Left renal cortex interstitium (tissue), 4 donors: ENCODE measurements around the gene GFPT2. TPM values are rescaled to one million over a fixed set of nuclear protein-coding genes. Genes with fewer than 3 reads are reported as not detected.
"Not testable (repeated sequence)": the region's sequence is repeated elsewhere in the genome, so short reads cannot be mapped to it uniquely, and the experiment has no call there.

Experiments used
- DNase-seq, 4 donors: peaks; one replicate each; pipeline ENCODE4 v3.0.0-alpha.2; 2013; ENCODE audit warnings: low read depth in 4 of 4, low spot score in 2 of 4, missing footprints in 1 of 4
- polyA plus RNA-seq, 4 donors: library from polyadenylated mRNA; unstranded; fragments of 120-200 nt; gene quantifications; one replicate each; pipeline ENCODE4 v1.2.1, GENCODE V29; 2013; ENCODE audit not compliant: insufficient read length in 4 of 4

The GFPT2 gene
- polyA plus RNA-seq, 4 donors = 5.0 to 5.8 (median 5.4) TPM

GRCh38 chr5:180313677-180314505 is 39.2 kb downstream of the GFPT2 start:
- peak in 2 of 4 donors; percentile 61 to 75 for DNase-seq

DNA sequence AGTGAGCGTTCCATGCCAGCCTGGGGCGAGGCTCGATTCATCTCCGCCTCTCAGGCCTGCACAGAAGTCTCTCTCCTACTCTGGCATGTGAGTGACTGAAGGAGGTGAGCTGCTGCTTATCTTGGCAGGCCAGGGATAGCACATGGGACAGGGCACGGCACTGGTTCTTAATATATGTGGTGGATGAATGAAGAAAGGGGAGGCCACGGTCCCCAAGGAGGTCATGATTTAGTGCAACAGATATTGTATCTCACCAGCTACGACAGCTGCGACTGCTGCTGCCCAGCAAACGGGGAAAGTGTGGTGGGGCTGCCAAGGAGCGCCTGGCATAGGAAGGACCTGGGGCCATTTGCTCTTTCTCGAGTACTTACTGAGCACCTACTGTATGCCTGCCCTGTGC is 41.9 kb downstream of the GFPT2 start:
- DNase-seq = no peak

GRCh38 chr5:180306796-180307195 is 46.3 kb downstream of the GFPT2 start:
- DNase-seq = no peak

DNA sequence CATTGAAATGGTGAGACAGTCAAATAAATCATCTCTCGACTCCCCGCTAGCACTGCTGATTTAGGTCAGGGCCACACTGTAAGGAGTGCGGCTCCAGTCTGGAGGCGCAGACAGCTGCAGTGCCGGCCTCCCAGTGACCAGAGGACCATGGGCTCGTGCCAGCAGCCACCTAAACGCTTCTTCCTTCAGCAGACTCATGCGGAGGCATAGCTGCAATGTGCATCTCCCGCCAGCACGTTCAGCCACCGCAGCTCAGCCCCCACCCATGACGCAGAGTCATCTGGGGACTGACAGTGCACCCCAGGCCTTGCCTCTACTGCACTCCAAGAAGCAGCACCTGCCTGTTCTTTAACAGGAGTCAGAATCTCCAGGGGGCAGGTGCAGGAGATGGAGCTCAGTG is 47.7 kb downstream of the GFPT2 start:
- no peak for DNase-seq

- DNase-seq = no peak
These were observed 48.4 kb downstream of the GFPT2 start for GRCh38 chr5:180304431-180305375.

- DNase-seq = no peak
These were observed 49.2 kb downstream of the GFPT2 start for GRCh38 chr5:180304016-180304292.

DNA sequence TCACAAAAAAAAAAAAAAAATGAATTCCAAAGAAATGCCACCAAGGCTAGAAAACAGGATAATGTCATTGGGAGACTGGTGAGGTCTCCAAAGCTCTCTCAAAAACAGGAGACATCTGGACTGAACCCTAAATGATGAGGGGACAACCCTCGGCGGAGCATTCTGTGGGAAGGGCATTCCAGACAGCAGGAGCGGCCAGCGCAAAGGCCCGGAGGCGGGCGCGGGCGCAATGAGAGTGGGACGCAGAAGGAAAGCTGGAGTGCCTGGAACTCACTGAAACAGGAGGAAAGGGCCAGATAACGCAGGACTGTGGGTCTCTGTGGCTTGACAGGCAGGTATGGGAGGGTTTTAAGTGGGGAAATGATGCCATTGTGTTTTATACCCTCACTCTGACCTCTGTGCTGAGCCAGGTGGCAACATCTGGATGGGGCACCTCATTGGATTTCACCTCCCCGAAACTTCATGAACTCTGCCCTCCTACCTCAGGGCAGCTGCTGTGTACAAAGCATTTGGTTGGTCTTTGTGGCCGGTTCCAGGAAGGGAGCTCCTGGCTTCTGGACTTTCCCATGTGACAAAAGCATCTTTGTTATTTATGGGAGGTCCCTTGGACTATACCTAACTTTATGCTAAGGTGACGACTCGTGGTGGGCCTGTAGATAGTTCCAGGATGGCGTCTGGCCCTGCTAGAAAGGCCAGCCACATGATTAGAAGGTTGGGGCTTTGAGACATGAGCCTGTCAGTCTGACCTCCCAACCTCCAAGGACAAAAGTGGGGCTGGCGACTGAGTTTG is 49.7 kb downstream of the GFPT2 start:
- DNase-seq = no peak

GRCh38 chr5:180302256-180302655 is 50.9 kb downstream of the GFPT2 start:
- no peak for DNase-seq

DNA sequence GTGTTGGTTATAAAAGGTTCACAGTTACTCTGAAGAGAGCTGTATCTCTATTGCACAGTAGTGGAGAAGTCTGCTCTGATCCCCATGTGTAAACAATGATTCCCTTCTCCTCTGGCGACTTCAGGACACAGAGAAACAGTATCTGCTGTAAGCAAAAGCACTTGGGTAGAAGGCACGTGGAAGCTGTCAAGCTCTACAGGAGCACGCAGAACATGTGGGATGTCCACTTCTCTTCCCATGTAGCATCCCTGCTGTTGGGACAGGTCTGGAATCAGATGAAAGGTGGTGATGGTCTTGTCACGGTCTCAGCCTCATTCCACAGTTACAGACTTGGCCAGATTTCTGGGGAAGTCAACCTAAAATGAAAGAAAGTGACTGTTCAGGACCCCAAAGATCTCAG is 51.9 kb downstream of the GFPT2 start:
- no peak for DNase-seq

DNA sequence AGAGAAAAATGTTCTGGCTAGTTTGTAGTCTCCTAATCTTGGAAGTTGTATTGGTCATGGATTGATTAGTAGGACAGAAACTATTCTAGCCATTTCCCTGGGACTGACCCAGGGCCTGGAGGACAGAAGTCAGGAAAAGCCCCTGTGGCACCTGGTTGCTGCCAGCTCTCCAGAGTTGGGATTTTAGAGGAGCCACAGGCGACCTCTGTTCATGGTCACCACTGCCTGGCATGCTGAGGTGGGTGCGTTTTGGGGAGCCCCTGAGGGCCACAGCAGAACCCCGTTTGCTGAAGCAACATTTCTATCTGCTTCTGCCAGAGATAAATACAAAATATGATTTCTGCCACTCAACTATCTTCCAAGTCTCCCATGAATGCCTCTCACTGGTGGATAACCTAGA is 53.6 kb downstream of the GFPT2 start:
- no peak for DNase-seq

DNA sequence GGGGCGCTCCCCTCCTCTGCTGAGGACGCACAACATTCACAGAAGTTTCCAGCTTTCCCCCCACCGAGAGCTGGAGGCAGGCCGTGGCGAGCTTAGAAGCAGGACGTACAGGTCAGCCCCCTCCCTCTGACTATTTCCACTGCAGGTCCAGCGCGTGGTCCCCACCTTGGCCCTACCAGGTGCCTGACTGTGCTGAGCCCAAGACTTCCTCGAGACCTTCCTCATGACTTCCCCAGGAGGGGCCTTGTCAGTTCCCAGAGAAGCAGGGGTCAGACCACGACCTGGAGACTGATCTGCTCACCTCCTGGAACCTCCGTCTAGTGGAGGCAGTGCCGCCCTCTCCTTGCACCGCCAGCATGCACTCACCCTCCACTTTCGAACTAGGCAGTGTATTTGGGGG is 54.1 kb downstream of the GFPT2 start:
- DNase-seq = not testable (repeated sequence)

DNA sequence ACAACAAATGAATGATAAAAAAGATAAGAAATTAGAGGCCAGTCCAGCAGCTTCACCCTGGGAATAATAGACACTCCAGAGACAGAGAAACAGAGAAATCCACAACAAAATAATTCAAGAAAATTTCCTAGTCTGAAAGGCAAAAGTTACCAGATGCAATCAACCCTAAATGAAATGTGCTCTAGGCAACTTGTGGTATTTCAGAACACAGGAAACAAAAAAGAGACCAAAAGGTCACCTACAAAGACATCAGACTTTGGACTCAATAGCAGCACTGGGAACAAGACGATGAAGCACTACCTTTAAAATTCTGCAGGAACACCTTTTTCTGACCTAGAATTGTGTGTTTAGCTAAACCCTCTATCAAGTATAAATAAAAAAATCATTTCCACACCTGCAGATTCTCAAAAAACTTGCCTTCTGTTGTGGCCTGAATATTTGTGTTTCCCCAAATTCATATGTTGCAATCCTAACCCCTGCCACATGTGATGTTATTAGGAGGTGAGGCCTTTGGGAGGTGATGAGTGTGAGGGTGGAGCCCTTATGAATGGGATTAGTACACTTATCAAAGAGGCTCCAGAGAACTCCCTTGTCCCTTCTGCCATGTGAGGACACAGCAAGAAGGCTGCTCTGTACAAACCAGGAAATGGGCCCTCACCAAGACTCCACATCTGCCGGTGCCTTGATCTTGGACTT is 55.4 kb downstream of the GFPT2 start:
- no peak for DNase-seq

DNA sequence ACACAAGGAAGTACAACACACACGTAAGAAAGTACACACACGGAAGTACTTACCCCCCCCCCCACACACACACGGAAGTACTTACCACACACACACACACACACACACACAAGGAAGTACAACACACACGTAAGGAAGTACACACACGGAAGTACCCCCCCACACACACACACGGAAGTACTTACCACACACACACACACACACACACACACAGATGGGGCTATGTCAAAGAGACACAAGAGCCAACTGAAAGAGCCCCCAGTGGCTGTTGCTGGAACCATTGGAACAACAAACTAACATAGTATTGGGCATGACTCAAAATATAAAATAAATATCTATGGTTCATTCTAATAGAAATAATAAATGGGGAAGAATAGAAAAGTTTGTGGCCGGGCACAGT is 56.4 kb downstream of the GFPT2 start:
- DNase-seq = no peak

DNA sequence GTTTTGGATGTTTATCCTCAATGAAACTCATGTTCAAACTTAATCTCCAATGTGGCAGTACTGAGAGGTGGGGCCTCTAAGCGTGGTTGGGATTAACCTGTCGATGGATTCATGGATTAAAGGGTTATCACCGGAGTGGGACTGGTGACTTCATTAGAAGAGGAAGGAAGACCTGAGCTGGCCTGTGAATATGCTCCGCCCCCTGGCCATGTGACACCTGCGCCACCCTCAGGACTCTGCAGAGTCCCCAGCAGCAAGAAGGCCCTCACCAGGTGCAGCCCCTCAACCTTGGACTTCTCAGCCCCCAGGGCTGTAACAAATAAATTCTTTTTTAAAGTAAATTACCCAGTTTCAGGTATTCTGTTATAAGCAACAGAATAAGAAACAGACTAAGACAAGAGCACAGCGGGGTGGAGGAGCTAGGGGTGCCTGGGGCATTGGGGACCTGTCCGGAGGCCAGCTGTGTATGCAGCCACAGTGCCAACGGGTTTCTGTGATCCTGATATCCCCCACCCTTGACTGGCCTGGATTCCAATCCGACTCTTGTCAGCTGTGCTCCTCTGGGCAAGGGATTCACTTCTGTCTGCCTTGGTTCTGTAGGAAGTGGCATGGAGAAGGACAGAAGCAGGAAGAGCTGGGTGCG is 58.1 kb downstream of the GFPT2 start:
- DNase-seq = no peak

DNA sequence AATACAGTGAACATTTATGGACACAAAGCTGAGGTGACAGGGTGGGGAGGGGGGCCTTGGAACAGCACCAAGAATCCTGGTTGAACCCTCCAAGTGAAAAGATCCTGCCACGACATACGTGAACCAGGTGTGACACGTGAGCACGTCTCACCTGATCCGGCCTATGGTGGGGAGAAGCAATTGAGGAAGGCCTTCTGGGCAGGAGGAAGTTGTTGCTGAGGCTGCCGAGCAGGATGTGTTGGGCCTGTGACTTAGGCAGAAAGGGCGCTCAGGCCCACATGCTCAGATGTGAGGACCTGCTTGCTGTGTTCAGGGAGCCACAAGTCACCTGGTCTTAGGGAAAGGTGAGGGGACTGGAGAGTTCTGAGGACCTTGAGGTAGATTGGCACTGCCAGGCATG is 58.7 kb downstream of the GFPT2 start:
- DNase-seq = no peak

- DNase-seq = peak in 3 of 4 donors; percentile 58 to 80 (median 64)
These were observed 60.9 kb downstream of the GFPT2 start, which contains the start of gene MAPK9 for GRCh38 chr5:180291943-180292831. Gene MAPK9 (minus strand): TSS chr5:180292083. CDS start chr5:180280561, 11,522 bp downstream.

DNA sequence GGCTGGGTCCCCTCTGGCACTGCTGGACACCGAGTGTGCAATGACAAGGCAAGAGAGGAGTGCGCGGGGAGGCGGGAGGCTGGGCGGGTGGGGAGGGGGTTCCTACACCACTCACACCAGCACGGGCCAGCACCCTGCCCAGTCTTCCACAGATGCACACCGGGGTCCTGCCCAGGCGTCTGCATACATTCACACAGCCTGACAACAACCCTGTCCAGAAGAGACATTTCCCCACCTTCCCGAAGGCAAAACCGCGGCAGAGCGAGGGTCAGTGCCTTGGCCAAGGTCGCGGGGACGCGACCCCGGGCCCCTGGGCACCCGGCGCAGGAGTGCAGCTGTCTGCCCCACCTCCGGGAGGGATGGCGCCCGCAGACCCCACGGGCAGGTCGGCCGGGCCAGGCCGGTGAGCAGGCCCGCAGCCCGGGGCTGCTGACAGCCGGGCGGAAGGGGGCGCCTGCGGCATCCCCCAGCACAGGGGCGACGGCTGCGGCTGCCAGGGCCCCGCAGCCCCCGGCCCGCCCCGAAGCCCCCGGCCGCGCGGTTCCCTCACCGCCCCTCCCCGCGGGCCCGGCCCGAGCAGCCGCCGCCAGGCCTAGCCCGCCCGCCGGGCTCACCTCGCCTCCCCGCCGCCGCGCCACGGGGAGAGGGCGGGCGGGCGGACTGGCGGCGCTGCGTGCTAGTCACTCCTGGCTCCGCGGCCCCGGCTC is 61.7 kb downstream of the GFPT2 start:
- no peak for DNase-seq

DNA sequence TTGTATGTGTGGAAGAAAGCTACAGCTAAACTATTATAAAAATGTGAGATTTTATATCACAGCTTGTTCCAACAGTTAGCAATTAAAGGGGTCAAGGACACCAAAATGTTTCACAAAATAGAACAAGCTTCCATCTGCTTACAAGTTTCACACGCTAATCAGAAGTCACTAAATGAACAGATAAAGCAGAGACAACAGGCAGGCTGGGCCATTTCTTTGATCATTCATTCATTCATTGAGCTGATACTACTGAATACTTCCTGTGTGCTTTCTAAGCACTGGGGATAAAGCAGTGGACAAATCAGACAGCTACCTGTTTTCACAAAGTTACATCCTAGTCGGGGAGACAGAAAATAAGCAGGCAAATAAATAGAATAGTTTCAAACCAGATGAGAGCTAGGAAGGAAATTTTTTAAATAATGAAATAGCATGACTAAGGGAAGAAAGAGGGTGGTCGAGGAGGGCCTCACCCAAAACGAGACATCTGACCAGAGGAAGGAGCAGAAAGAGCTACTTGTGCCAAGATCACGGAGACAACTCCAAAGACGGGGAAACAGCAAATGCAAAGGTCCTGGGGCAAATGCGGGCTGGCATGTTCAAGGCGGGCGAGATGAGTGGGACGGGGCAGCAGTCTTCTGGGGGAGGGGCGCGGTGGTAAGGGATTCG is 62.4 kb downstream of the GFPT2 start:
- no peak for DNase-seq
